ENCODE measurements around the gene ELOVL1. TPM values are rescaled to one million over a fixed set of nuclear protein-coding genes. Genes with fewer than 3 reads are reported as not detected.
A peak's percentile ranks its signal among the peaks of the same experiment; 100 is the strongest.

Gene ELOVL1
- total RNA-seq, 1 donor from 2014 or later, result 82.7 TPM

DNA sequence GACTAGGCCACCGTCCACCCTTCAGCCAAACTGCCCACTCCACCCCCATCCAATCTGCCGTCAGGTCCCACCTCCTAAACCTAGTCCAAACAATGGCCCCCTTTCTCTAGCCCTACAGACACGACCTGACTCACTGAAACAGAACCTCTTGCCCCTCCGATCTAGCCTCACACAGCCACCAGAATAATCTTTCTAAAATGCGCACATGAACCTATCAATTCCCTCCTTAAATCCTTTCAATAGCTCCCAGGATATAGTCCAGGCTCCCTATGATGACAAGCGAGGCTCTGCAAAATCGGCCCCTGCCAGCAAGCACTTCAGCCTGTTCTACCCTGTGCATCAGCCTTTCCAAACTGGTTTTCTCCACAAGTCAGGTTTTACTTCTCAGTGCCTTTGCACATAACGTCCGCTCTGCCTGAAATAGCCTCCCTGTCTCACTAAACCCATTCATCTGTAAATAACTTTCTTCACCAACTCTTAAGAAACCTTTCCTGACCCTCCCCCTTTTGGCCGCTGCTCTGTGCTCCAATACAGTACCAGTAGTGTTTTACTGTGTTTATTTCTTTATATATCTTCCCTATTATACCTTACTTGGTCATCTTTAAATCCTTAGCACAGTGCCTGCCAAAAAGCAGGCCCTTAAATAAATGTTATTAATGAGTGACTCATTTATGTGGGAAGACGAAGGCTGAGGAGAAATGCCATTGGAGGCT, 18.1 kb downstream of the ELOVL1 start:
- Mint-ChIP-seq H3K4me3 (ENCODE audit: low read depth) (peak overlapping the region; percentile 65), H3K27me3 (ENCODE audit: low read depth) (no peaks in the 10 kb centered on the region), H3K4me1 (ENCODE audit: low read depth) (peaks cover 24% of the 10 kb centered on the region), H3K36me3 (ENCODE audit: low read depth) (peaks cover 4% of the 10 kb centered on the region), H3K27ac (peak overlapping the region; percentile 78), H3K9me3 (no peaks in the 10 kb centered on the region)
- no peak for DNase-seq (ENCODE audit: low spot score)
- intact Hi-C loops (cut with micrococcal nuclease), result loop anchor here (5.0 kb wide), 1 partner anchor 52 kb away; no protein-coding TSS in a partner anchor

DNA sequence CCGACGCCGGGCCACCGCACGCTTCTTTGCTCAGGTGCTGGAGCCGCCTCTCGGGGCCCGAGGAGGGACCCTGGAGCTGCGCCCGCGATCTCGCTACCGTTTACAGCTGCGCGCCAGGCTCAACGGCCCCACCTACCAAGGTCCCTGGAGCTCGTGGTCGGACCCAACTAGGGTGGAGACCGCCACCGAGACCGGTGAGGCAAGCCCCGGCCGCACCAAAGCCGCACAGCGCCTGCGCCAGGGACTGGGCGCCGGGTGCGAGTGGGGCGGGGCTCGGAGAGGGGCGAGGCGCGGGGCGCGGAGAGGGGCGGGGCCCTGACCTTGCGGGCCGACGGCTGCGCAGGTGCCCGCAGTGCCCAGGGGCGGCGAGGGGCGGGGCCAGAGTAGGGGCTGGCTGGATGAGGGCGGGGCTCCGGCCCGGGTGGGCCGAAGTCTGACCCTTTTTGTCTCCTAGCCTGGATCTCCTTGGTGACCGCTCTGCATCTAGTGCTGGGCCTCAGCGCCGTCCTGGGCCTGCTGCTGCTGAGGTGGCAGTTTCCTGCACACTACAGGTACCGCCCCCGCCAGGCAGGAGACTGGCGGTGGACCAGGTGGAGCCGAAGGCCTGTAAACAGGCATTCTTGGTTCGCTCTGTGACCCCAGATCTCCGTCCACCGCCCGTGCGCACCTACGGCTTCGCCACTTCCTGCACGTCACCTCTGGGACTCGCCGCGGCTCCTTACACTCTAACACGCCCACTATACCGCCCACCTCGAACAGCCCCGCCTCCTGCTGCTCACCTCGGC, 18.8 kb downstream of the ELOVL1 start:
- Mint-ChIP-seq H3K4me1 (ENCODE audit: low read depth) (peaks cover 31% of the 10 kb centered on the region), H3K4me3 (ENCODE audit: low read depth) (peak overlapping the region; percentile 65), H3K27me3 (ENCODE audit: low read depth) (no peaks in the 10 kb centered on the region), H3K9me3 (no peaks in the 10 kb centered on the region), H3K27ac (peak overlapping the region; percentile 78), H3K36me3 (ENCODE audit: low read depth) (no peaks in the 10 kb centered on the region)
- DNase-seq (ENCODE audit: low spot score), result peak; percentile 48
- intact Hi-C loops (cut with micrococcal nuclease), result loop anchor here (5.0 kb wide), 1 partner anchor 52 kb away; no protein-coding TSS in a partner anchor

DNA sequence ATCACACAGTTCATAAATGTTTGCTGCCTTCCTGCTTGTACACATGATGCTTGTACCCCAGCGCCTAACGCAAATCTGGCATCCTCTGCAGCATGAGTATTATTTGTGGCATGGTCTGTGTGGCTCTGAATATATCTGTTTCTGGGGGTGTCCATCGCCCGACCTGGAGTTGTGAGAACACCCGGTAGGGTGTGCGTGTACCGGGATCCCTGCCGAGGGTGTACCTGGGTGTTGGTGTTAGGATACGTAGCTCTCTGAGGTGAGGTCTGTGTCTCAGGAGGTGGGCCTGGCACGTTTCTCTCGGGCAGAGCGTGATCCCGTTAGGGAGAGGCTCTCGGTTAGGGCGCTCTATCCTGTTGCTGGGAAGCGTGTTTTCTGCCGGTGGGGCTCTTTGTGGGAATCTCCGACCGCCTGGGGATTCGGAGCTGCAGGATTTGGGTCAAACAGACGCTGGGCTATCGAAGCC, 19.4 kb downstream of the ELOVL1 start:
- intact Hi-C loops (cut with micrococcal nuclease), result loop anchor here (5.0 kb wide), 1 partner anchor 51 kb away; no protein-coding TSS in a partner anchor
- peaks cover 34% of the 10 kb centered on the region for H3K4me1 Mint-ChIP-seq (ENCODE audit: low read depth)
- peak overlapping the region; percentile 26 for H3K27ac Mint-ChIP-seq
- peak overlapping the region; percentile 20 for H3K4me3 Mint-ChIP-seq (ENCODE audit: low read depth)
- H3K9me3 Mint-ChIP-seq, result no peaks in the 10 kb centered on the region
- H3K27me3 Mint-ChIP-seq (ENCODE audit: low read depth), result no peaks in the 10 kb centered on the region
- no peak for DNase-seq (ENCODE audit: low spot score)
- H3K36me3 Mint-ChIP-seq (ENCODE audit: low read depth), result no peaks in the 10 kb centered on the region

DNA sequence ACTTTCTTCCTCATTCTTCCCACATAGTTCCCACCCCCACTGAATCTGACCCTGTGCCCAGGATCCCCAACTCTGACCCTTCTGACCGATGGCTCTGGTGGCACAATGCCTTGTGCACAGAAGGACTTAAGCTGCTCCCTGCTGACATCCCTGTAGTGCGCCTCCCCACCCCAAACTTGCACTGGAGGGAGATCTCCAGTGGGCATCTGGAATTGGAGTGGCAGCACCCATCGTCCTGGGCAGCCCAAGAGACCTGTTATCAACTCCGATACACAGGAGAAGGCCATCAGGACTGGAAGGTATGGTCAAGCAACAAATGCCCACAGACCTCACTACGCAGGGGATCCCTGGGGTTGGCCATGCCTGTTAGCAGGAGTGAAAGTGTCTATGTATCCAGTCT, 21.2 kb downstream of the ELOVL1 start:
- no peak overlapping the region for H3K27ac Mint-ChIP-seq
- no peak for DNase-seq (ENCODE audit: low spot score)
- H3K4me3 Mint-ChIP-seq (ENCODE audit: low read depth), result no peak overlapping the region
- no peaks in the 10 kb centered on the region for H3K27me3 Mint-ChIP-seq (ENCODE audit: low read depth)
- peaks cover 32% of the 10 kb centered on the region for H3K4me1 Mint-ChIP-seq (ENCODE audit: low read depth)
- no peaks in the 10 kb centered on the region for H3K36me3 Mint-ChIP-seq (ENCODE audit: low read depth)
- intact Hi-C loops (cut with micrococcal nuclease), result loop anchor here (5.0 kb wide), 1 partner anchor 49 kb away; no protein-coding TSS in a partner anchor
- no peaks in the 10 kb centered on the region for H3K9me3 Mint-ChIP-seq

DNA sequence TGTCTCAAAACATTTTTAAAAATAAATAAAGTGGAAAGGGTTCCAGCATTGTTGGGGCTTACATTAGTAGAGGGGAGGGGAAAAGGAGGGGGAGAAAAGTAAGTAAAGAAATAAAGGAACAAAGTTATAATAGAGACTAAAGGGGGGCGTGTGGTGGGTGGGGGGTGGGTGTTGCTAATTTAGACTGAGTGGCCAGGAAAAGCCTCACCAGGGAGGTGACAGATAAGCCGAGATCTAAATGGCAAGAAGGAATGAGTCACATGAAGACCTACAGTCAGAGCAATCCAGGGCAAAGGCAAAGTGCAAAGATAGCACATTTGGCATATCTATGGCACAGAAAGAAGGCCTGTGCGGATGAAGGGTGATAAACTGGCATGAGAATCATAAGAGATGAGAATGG, 22.7 kb downstream of the ELOVL1 start:
- H3K4me3 Mint-ChIP-seq (ENCODE audit: low read depth), result no peak overlapping the region
- no peaks in the 10 kb centered on the region for H3K36me3 Mint-ChIP-seq (ENCODE audit: low read depth)
- intact Hi-C loops (cut with micrococcal nuclease), result loop anchor here (2.0 to 5.0 kb wide), 2 partner anchors 14 to 48 kb away; no protein-coding TSS in a partner anchor
- H3K27me3 Mint-ChIP-seq (ENCODE audit: low read depth), result no peaks in the 10 kb centered on the region
- H3K27ac Mint-ChIP-seq, result peak overlapping the region; percentile 86
- no peaks in the 10 kb centered on the region for H3K9me3 Mint-ChIP-seq
- peaks cover 29% of the 10 kb centered on the region for H3K4me1 Mint-ChIP-seq (ENCODE audit: low read depth)
- DNase-seq (ENCODE audit: low spot score), result no peak

DNA sequence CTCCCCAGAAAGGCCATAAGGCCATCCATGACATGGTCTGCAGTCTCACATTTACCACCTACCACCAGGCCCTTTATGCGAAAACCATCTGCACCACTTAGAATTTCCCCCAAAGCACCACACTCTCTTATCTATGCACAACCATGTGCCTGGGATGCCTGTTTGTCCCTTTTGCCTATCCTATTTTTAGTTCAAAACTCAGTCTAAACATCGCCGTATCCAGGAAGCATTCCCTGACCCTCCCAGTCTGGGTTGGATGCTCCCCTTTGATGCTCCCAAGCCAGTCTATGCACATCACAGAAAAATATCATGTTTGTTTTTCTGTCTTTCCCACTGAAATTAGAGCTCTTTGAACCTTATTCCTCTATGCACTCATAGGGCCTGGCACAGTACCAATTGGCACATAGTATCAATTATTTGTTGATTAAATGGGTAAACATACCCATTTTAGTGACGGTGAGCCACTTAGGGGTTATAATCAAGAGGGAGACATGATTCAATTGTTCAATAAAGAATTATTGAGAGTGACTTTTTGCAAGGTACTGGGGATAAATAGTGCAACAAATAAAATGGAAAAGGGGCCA, 23.5 kb downstream of the ELOVL1 start:
- no peak overlapping the region for H3K4me3 Mint-ChIP-seq (ENCODE audit: low read depth)
- no peak for DNase-seq (ENCODE audit: low spot score)
- H3K27me3 Mint-ChIP-seq (ENCODE audit: low read depth), result no peaks in the 10 kb centered on the region
- peaks cover 22% of the 10 kb centered on the region for H3K4me1 Mint-ChIP-seq (ENCODE audit: low read depth)
- no peaks in the 10 kb centered on the region for H3K36me3 Mint-ChIP-seq (ENCODE audit: low read depth)
- H3K9me3 Mint-ChIP-seq, result no peaks in the 10 kb centered on the region
- intact Hi-C loops (cut with micrococcal nuclease), result loop anchor here (2.0 kb wide), 1 partner anchor 14 kb away; no protein-coding TSS in a partner anchor
- peak overlapping the region; percentile 31 for H3K27ac Mint-ChIP-seq

DNA sequence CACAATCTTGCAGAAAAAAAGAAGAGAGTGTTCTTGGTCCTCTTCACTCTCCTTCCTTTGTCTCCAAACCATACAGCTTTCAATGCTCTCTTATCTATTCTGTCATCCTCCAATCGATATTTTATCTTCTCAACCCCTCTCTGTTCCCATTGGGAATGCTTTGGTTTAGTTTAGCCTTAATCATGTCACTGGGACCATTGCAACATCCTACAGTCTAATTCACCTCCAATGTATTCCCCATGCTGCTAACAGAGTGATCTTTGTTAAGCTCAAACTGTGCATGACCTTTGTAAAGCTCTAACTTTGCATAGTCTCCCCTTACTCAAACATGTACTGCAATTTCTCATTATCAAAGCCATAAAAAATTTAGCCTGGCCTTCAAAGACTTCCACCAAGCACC, 27.3 kb downstream of the ELOVL1 start:
- H3K4me3 Mint-ChIP-seq (ENCODE audit: low read depth), result no peak overlapping the region
- H3K4me1 Mint-ChIP-seq (ENCODE audit: low read depth), result peaks cover 15% of the 10 kb centered on the region
- DNase-seq (ENCODE audit: low spot score), result no peak
- H3K27ac Mint-ChIP-seq, result no peak overlapping the region
- no peaks in the 10 kb centered on the region for H3K36me3 Mint-ChIP-seq (ENCODE audit: low read depth)
- intact Hi-C loops (cut with micrococcal nuclease), result no loop called here
- no peaks in the 10 kb centered on the region for H3K27me3 Mint-ChIP-seq (ENCODE audit: low read depth)
- no peaks in the 10 kb centered on the region for H3K9me3 Mint-ChIP-seq

DNA sequence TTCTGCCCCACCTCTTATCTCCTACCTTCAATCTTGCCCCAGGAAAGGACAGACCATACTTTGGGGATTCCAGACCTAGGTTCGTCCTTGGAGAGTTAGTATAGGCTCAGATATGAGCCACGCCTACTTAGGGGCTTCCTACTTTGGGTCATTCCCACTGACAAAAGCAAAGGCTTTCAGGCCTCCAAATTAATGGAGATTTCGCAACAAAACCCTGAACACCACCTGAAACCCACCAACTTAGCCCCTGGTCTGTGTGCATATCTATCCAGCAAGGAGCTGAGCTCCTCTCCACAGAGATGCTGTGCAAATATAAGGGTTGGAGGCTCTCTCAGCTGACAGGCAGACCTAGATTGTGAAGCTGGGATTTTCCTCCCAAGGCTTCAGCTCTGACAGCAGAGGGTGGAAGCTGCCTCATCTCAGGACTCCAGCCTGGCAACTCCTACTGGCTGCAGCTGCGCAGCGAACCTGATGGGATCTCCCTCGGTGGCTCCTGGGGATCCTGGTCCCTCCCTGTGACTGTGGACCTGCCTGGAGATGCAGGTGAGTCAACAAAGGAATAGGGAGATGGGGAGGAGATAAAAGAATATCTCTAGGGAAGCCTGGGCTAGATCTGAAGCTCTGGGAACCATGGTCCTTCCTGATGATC, 28.1 kb downstream of the ELOVL1 start:
- H3K36me3 Mint-ChIP-seq (ENCODE audit: low read depth), result no peaks in the 10 kb centered on the region
- no peaks in the 10 kb centered on the region for H3K9me3 Mint-ChIP-seq
- intact Hi-C loops (cut with micrococcal nuclease), result no loop called here
- peaks cover 10% of the 10 kb centered on the region for H3K4me1 Mint-ChIP-seq (ENCODE audit: low read depth)
- H3K27me3 Mint-ChIP-seq (ENCODE audit: low read depth), result no peaks in the 10 kb centered on the region
- H3K27ac Mint-ChIP-seq, result no peak overlapping the region
- H3K4me3 Mint-ChIP-seq (ENCODE audit: low read depth), result no peak overlapping the region
- DNase-seq (ENCODE audit: low spot score), result no peak

DNA sequence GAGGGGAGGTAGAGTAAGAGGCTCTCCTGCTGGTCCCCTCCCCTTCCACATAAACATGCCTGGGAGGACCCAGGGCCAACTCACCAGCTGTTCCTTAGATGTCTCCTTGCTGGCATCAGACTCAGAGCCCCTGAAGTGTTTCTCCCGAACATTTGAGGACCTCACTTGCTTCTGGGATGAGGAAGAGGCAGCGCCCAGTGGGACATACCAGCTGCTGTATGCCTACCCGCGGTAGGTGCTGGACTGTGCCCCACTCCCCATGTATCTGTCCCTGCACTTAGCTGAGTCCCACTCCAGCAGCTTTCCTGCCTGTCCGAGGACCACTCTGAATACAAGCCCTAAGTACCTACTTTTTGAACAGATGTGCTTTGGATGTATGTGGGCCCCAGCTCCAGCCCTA, 29.8 kb downstream of the ELOVL1 start:
- no peak overlapping the region for H3K27ac Mint-ChIP-seq
- no peak overlapping the region for H3K4me3 Mint-ChIP-seq (ENCODE audit: low read depth)
- DNase-seq (ENCODE audit: low spot score), result no peak
- no peaks in the 10 kb centered on the region for H3K27me3 Mint-ChIP-seq (ENCODE audit: low read depth)
- intact Hi-C loops (cut with micrococcal nuclease), result no loop called here
- H3K9me3 Mint-ChIP-seq, result no peaks in the 10 kb centered on the region
- H3K4me1 Mint-ChIP-seq (ENCODE audit: low read depth), result no peaks in the 10 kb centered on the region
- no peaks in the 10 kb centered on the region for H3K36me3 Mint-ChIP-seq (ENCODE audit: low read depth)

DNA sequence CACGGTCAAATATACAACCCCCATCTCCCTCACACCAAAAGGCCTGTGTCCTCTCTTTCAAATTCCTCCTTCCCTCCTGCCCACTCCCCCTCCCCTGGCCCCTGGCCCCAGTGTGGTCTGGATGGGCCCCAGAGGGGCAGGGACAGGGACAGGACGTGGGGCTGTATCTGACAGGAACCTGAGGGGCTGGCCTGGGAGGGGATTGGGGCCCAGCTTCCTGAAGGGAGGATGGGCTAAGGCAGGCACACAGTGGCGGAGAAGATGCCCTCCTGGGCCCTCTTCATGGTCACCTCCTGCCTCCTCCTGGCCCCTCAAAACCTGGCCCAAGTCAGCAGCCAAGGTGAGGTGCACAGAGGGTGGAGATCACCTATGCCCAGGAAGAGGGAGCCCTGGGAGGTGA, 30.2 kb downstream of the ELOVL1 start, which contains the start of gene MPL:
Gene MPL, plus strand, starts transcription at position 231 of the 400 bp plus-strand sequence. Its CDS starts 31 bp downstream, at position 262.
- H3K4me1 Mint-ChIP-seq (ENCODE audit: low read depth), result no peaks in the 10 kb centered on the region
- no peaks in the 10 kb centered on the region for H3K9me3 Mint-ChIP-seq
- no peaks in the 10 kb centered on the region for H3K27me3 Mint-ChIP-seq (ENCODE audit: low read depth)
- H3K27ac Mint-ChIP-seq, result no peak within 1 kb of the TSS
- no peak for DNase-seq (ENCODE audit: low spot score)
- intact Hi-C loops (cut with micrococcal nuclease), result no loop called here
- H3K36me3 Mint-ChIP-seq (ENCODE audit: low read depth), result no peaks in the 10 kb centered on the region
- H3K4me3 Mint-ChIP-seq (ENCODE audit: low read depth), result no peak within 1 kb of the TSS

DNA sequence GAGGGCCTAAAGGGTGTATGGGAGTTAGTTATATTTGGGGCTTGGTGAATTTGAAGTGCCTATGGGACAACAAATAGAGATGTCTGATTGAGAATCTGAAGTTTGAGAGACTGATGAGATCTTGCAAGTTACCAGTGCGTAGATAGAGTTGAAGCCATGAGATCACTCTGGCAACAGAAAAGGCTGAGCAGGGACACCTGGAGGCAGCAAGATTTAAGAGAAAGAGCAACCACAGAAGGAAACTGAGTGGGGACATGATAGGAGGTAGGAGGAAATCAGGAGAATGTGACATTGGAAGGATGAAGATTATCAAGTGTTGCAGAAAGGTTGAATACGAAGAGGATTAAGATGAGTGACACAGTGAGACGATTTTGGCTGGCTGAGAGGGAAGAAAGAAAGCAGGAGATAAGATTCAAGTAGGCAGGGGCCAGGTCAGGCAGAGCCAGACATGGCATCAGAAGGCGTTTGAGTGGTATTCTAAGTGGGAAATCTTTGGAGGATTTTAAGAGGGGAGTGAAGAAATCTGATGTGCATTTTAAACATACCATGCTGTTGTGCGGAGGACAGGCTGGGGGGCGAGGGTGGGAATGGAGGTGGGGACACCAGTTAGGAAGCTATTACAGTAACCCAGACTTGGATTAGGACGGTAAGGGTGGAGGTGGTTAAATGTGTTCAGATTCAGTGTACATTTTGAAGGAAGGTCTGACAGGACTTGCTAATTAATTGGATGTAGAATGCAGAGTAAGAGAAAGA, 33.2 kb downstream of the ELOVL1 start:
- H3K27me3 Mint-ChIP-seq (ENCODE audit: low read depth), result no peaks in the 10 kb centered on the region
- peaks cover 13% of the 10 kb centered on the region for H3K4me1 Mint-ChIP-seq (ENCODE audit: low read depth)
- no peak for DNase-seq (ENCODE audit: low spot score)
- intact Hi-C loops (cut with micrococcal nuclease), result no loop called here
- H3K36me3 Mint-ChIP-seq (ENCODE audit: low read depth), result no peaks in the 10 kb centered on the region
- peak overlapping the region; percentile 1 for H3K27ac Mint-ChIP-seq
- H3K9me3 Mint-ChIP-seq, result no peaks in the 10 kb centered on the region
- no peak overlapping the region for H3K4me3 Mint-ChIP-seq (ENCODE audit: low read depth)

DNA sequence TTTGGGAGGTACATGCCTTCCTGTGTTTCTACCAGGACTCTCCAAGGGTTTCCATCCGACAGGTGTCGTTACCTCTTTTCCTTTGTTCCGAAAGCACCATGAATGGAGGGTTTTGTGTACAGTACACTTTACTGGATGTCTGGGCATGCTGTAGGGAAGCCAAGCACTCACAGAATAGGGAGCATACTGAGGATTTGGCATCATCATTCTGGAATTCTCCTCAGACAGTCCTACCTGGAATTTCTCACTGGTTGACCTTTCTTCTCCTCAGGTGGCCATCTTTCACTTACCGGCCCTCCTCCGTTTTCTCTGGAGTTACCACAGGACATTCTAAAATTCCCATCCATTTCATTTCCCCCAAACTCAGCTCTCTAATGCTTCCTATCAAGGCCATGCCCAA, 36.1 kb downstream of the ELOVL1 start:
- intact Hi-C loops (cut with micrococcal nuclease), result loop anchor here (2.0 kb wide), 2 partner anchors 13 to 37 kb away; no protein-coding TSS in a partner anchor
- no peak for DNase-seq (ENCODE audit: low spot score)
- no peaks in the 10 kb centered on the region for H3K27me3 Mint-ChIP-seq (ENCODE audit: low read depth)
- peaks cover 22% of the 10 kb centered on the region for H3K4me1 Mint-ChIP-seq (ENCODE audit: low read depth)
- H3K4me3 Mint-ChIP-seq (ENCODE audit: low read depth), result no peak overlapping the region
- H3K9me3 Mint-ChIP-seq, result peaks cover 10% of the 10 kb centered on the region
- H3K27ac Mint-ChIP-seq, result no peak overlapping the region
- no peaks in the 10 kb centered on the region for H3K36me3 Mint-ChIP-seq (ENCODE audit: low read depth)
